Measurements from ENCODE around the gene PLAAT3. TPM values are rescaled to one million over a fixed set of nuclear protein-coding genes. Genes with fewer than 3 reads are reported as not detected.

The PLAAT3 gene
- total RNA-seq, 2 donors from 2014 or later, result 22.6 to 55.0 TPM

DNA sequence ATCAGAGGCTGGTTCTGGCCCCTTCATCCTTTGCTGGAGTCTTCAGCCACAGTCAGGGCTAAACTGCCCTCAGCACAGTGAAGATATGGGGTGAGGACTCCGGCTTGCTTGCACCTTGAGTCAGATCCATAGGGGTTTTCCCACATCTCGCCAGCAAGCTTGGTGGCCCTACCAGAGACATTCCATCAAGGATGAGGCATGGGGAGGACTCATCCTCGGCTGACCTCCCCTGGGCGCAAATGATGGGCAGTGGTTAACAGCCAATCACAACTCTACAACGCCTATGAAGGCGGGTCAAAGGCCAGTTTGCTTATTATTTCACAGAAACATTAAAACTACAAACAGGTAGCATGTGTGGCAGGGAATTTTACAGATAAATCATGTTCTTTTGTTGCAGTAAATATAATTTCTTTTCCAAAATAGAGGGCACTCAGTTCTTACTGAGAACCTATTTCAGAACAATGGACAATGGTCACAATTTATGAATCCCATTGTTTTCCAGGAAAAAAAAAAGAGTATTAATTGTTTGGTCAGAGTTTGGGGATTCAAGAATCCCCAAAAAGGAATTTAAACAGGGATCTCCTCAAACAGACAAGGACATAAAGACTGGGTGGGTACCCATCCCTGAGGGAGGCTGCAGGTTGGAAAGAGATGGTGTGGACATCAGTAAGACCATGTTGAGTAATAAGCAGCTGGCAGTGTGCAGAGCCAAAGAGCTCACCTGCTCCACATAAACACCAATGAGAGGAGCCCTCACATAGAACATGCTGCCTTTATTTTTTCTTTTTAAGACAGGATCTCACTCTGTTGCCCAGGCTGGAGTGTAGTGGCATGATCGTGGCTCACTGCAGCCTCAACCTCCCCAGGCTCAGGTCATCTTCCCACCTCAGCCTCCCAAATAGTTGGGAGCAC is 14.8 kb downstream of the PLAAT3 start:
- WGBS, 2 donors, result 83 to 96% methylated on average over 6 to 7 of the region's 7 CpGs
- intact Hi-C loops (cut with DNase I), result no loop called here
- H3K9me3 ChIP-seq, result no peaks in the 10 kb centered on the region
- no peak overlapping the region for H3K4me3 ChIP-seq
- DNase-seq, result no peak
- peaks cover 15% of the 10 kb centered on the region for H3K4me1 ChIP-seq
- no peak overlapping the region for H3K27ac ChIP-seq
- H3K27me3 ChIP-seq, result no peaks in the 10 kb centered on the region
- no peaks in the 10 kb centered on the region for H3K36me3 ChIP-seq (replicated peaks in 1 of 2; ENCODE audit: insufficient read depth in 1 of 2, low read depth in 2 of 2)
- ATAC-seq, result no peak
- no peak for TF ChIP-seq CTCF (IDR thresholded peaks at IDR 0.05)
- TF ChIP-seq POLR2A (IDR thresholded peaks at IDR 0.05), result no peak

- no peak for ATAC-seq
- Histone ChIP-seq H3K27me3 (no peaks in the 10 kb centered on the region), H3K4me1 (peaks cover 12% of the 10 kb centered on the region), H3K27ac (no peak overlapping the region), H3K4me3 (no peak overlapping the region), H3K36me3 (replicated peaks in 1 of 2; ENCODE audit: insufficient read depth in 1 of 2, low read depth in 2 of 2) (no peaks in the 10 kb centered on the region), H3K9me3 (no peaks in the 10 kb centered on the region)
- TF ChIP-seq POLR2A (IDR thresholded peaks at IDR 0.05) (no peak), CTCF (IDR thresholded peaks at IDR 0.05) (no peak)
- intact Hi-C loops (cut with DNase I), result no loop called here
- no peak for DNase-seq
- whole genome bisulfite sequencing, 2 donors, result 86 to 91% methylated on average over 4 of the region's 4 CpGs
Observed at GRCh38 chr11:63598556-63598955, 15.7 kb downstream of the PLAAT3 start.

DNA sequence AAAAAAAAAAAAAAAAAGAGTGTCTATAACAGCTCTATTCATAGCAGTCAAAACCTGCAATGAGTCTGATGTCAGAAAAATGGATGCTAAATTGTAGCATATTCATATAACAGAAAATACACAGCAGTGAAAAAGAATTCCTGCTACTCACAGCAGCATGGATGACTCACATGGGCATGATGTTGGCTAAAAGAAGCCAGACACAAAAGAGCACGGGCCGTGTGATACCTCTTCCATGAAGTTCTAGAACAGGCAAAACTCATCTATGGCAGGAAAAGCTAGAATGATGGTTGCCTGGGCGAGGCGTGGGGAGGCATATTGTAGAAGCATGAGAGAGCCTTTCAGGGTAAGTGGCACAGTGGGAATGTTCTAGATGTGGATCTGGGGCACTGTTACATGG is 18.9 kb downstream of the PLAAT3 start:
- Histone ChIP-seq H3K36me3 (replicated peaks in 1 of 2; ENCODE audit: insufficient read depth in 1 of 2, low read depth in 2 of 2) (no peaks in the 10 kb centered on the region), H3K27me3 (no peaks in the 10 kb centered on the region), H3K4me3 (no peak overlapping the region), H3K9me3 (no peaks in the 10 kb centered on the region), H3K4me1 (no peaks in the 10 kb centered on the region), H3K27ac (no peak overlapping the region)
- 92 to 100% methylated on average over 4 of the region's 4 CpGs for WGBS, 2 donors
- DNase-seq (no peak), ATAC-seq (no peak)
- intact Hi-C loops (cut with DNase I), result no loop called here
- TF ChIP-seq CTCF (IDR thresholded peaks at IDR 0.05) (no peak), POLR2A (IDR thresholded peaks at IDR 0.05) (no peak)

- Histone ChIP-seq H3K4me1 (no peaks in the 10 kb centered on the region), H3K4me3 (no peak overlapping the region), H3K9me3 (no peaks in the 10 kb centered on the region), H3K27ac (no peak overlapping the region), H3K27me3 (no peaks in the 10 kb centered on the region), H3K36me3 (replicated peaks in 1 of 2; ENCODE audit: insufficient read depth in 1 of 2, low read depth in 2 of 2) (no peaks in the 10 kb centered on the region)
- DNase-seq (peak in 2 of 4 donors; percentile 26 to 38), ATAC-seq (no peak)
- TF ChIP-seq POLR2A (IDR thresholded peaks at IDR 0.05) (no peak), CTCF (IDR thresholded peaks at IDR 0.05) (peak; percentile 13 to 57 (median 35))
- 56 to 72% methylated on average over 4 of the region's 4 CpGs for WGBS, 2 donors
- intact Hi-C loops (cut with DNase I), result no loop called here
Observed at GRCh38 chr11:63592975-63593395, 21.2 kb downstream of the PLAAT3 start.
